ENCODE measurements around the gene FLT4. TPM values are rescaled to one million over a fixed set of nuclear protein-coding genes. Genes with fewer than 3 reads are reported as not detected.

Gene FLT4
- total and polyA plus RNA-seq, 2 donors (not counting 1 experiment from before 2014, with no cell fraction given) = 0.17 TPM; not detected in 1

DNA sequence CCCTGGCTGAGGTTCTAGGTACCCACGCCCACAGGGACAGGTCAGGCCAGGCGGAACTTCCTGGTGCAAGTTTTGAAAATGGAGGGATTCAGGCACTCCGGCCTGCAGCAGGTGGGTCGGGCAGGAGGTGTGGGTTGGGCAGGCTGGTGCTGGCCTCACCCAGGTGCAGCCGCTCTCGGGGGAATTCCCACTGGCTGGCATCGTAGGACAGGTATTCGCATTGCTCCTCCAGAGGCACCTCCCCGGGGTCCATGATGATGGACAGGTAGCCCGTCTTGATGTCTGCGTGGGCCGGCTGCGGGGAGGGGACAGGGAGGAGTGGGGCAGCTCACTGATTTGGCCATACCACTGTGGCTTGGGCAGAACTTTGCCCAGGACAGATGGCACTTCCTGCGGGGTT is 29.4 kb downstream of the FLT4 start:
- no peaks in the 10 kb centered on the region for H3K27me3 ChIP-seq (ENCODE audit: control insufficient read depth, insufficient read depth, low read length)
- H3K27ac ChIP-seq (ENCODE audit: insufficient read depth, low read length) = no peak overlapping the region
- H3K4me2 ChIP-seq (ENCODE audit: extremely low read depth, insufficient read depth, low read length) = no peak overlapping the region
- DNase-seq (ENCODE audit: low read depth in 2 of 2) = no peak
- H3K4me3 ChIP-seq (replicated peaks in 1 of 4; ENCODE audit: control extremely low read depth in 1 of 4, insufficient read depth in 1 of 4, low read depth in 3 of 4, low read length in 4 of 4) = no peak overlapping the region
- no peaks in the 10 kb centered on the region for H3K79me2 ChIP-seq (ENCODE audit: control insufficient read depth, insufficient read depth, low read length)
- H3K9ac ChIP-seq (ENCODE audit: insufficient read depth, low read length) = no peak overlapping the region
- no peak overlapping the region for H2AFZ ChIP-seq (ENCODE audit: low read length)
- no peaks in the 10 kb centered on the region for H3K9me3 ChIP-seq (ENCODE audit: control insufficient read depth, insufficient read depth, low read depth, low read length)
- H3K4me1 ChIP-seq (ENCODE audit: control insufficient read depth, extremely low read depth, insufficient read depth, low read length) = no peaks in the 10 kb centered on the region
- no peaks in the 10 kb centered on the region for H3K36me3 ChIP-seq (ENCODE audit: control insufficient read depth, insufficient read depth, low read length)
- H4K20me1 ChIP-seq (ENCODE audit: control insufficient read depth, extremely low read depth, insufficient read depth, low read length) = no peaks in the 10 kb centered on the region
- no peak for TF ChIP-seq EZH2 (IDR thresholded peaks at IDR 0.05; ENCODE audit: low read length, missing control alignments)
- TF ChIP-seq, protein P1, sequence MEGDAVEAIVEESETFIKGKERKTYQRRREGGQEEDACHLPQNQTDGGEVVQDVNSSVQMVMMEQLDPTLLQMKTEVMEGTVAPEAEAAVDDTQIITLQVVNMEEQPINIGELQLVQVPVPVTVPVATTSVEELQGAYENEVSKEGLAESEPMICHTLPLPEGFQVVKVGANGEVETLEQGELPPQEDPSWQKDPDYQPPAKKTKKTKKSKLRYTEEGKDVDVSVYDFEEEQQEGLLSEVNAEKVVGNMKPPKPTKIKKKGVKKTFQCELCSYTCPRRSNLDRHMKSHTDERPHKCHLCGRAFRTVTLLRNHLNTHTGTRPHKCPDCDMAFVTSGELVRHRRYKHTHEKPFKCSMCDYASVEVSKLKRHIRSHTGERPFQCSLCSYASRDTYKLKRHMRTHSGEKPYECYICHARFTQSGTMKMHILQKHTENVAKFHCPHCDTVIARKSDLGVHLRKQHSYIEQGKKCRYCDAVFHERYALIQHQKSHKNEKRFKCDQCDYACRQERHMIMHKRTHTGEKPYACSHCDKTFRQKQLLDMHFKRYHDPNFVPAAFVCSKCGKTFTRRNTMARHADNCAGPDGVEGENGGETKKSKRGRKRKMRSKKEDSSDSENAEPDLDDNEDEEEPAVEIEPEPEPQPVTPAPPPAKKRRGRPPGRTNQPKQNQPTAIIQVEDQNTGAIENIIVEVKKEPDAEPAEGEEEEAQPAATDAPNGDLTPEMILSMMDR (conservative IDR thresholded peaks at IDR 0.05 in 1 of 2, IDR thresholded peaks at IDR 0.05 in 1 of 2; ENCODE audit: low read depth in 1 of 2, low read length in 2 of 2) = no peak

DNA sequence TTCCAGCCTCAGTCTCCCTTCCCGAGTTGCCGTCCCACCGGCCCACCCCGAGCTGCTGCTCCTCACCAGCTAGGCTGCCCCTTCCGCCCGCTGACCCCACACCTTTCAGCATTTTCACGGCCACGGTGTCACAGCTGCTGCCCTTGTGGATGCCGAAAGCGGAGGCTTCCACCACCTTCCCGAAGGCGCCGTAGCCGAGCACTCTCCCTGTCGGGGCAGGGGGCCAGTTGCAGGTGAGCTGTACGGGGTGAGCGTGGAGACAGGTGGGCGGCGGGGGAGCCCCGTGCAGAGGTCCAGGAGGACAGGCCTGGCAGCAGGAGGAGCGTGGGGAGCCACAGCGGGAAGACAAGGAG is 29.9 kb downstream of the FLT4 start:
- no peak overlapping the region for H2AFZ ChIP-seq (ENCODE audit: low read length)
- no peak overlapping the region for H3K27ac ChIP-seq (ENCODE audit: insufficient read depth, low read length)
- no peak overlapping the region for H3K4me3 ChIP-seq (replicated peaks in 1 of 4; ENCODE audit: control extremely low read depth in 1 of 4, insufficient read depth in 1 of 4, low read depth in 3 of 4, low read length in 4 of 4)
- no peaks in the 10 kb centered on the region for H3K27me3 ChIP-seq (ENCODE audit: control insufficient read depth, insufficient read depth, low read length)
- no peaks in the 10 kb centered on the region for H3K36me3 ChIP-seq (ENCODE audit: control insufficient read depth, insufficient read depth, low read length)
- H3K9me3 ChIP-seq (ENCODE audit: control insufficient read depth, insufficient read depth, low read depth, low read length) = no peaks in the 10 kb centered on the region
- H4K20me1 ChIP-seq (ENCODE audit: control insufficient read depth, extremely low read depth, insufficient read depth, low read length) = no peaks in the 10 kb centered on the region
- no peak overlapping the region for H3K4me2 ChIP-seq (ENCODE audit: extremely low read depth, insufficient read depth, low read length)
- no peaks in the 10 kb centered on the region for H3K4me1 ChIP-seq (ENCODE audit: control insufficient read depth, extremely low read depth, insufficient read depth, low read length)
- H3K9ac ChIP-seq (ENCODE audit: insufficient read depth, low read length) = no peak overlapping the region
- no peaks in the 10 kb centered on the region for H3K79me2 ChIP-seq (ENCODE audit: control insufficient read depth, insufficient read depth, low read length)
- DNase-seq (ENCODE audit: low read depth in 2 of 2) = no peak
- no peak for TF ChIP-seq EZH2 (IDR thresholded peaks at IDR 0.05; ENCODE audit: low read length, missing control alignments)
- TF ChIP-seq, protein P1 (conservative IDR thresholded peaks at IDR 0.05 in 1 of 2, IDR thresholded peaks at IDR 0.05 in 1 of 2; ENCODE audit: low read depth in 1 of 2, low read length in 2 of 2) = no peak

DNA sequence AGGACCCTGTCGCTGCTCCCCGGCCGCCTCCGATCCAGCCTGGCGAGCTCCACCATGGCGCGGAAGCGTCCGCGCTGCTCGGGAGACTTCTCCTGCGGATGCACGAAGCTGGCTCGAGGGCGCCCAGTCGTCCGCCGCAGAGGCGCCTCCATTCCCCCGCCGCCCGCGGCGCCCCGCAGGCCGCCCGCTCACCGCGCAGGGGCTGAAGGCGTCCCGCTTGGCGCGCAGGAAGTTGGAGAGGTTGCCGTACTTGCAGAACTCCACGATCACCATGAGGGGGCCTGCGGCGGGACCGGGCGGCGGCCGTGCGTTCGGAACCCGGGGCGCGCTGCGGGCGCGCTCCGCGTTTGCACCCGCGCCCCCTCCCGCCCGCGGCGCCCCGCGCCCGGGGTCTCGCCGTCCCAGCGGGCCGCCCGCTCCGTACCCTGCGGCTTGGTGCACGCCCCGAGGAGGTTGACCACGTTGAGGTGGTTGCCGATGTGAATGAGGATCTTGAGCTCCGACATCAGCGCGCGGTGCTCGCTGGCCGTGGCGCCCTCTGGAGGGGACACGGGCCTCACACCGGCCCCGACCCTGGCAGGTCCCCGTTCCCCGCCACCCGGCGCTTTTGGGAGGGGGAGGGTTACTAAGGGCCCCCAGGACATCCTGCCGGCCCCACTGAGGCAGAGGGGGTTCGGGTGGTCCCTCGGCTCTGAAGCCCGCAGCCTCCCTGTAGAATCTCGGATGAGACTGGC is 30.4 kb downstream of the FLT4 start:
- Histone ChIP-seq H3K4me2 (ENCODE audit: extremely low read depth, insufficient read depth, low read length) (peak overlapping the region; percentile 75), H3K9ac (ENCODE audit: insufficient read depth, low read length) (no peak overlapping the region), H3K79me2 (ENCODE audit: control insufficient read depth, insufficient read depth, low read length) (no peaks in the 10 kb centered on the region), H3K4me3 (replicated peaks in 1 of 4; ENCODE audit: control extremely low read depth in 1 of 4, insufficient read depth in 1 of 4, low read depth in 3 of 4, low read length in 4 of 4) (peak overlapping the region in 2 of 4 experiments; percentile 31 to 32), H3K27me3 (ENCODE audit: control insufficient read depth, insufficient read depth, low read length) (no peaks in the 10 kb centered on the region), H4K20me1 (ENCODE audit: control insufficient read depth, extremely low read depth, insufficient read depth, low read length) (no peaks in the 10 kb centered on the region), H3K27ac (ENCODE audit: insufficient read depth, low read length) (no peak overlapping the region), H3K36me3 (ENCODE audit: control insufficient read depth, insufficient read depth, low read length) (no peaks in the 10 kb centered on the region), H3K4me1 (ENCODE audit: control insufficient read depth, extremely low read depth, insufficient read depth, low read length) (no peaks in the 10 kb centered on the region), H2AFZ (ENCODE audit: low read length) (no peak overlapping the region), H3K9me3 (ENCODE audit: control insufficient read depth, insufficient read depth, low read depth, low read length) (no peaks in the 10 kb centered on the region)
- peak; percentile 46 to 63 for DNase-seq (ENCODE audit: low read depth in 2 of 2)
- TF ChIP-seq EZH2 (IDR thresholded peaks at IDR 0.05; ENCODE audit: low read length, missing control alignments) = no peak
- TF ChIP-seq, protein P1 (conservative IDR thresholded peaks at IDR 0.05 in 1 of 2, IDR thresholded peaks at IDR 0.05 in 1 of 2; ENCODE audit: low read depth in 1 of 2, low read length in 2 of 2) = peak in 1 of 2 donors; percentile 40
